ENCODE results near the gene CCDC74A.

Gene CCDC74A

GRCh38 chr2:131577812-131578211 lies 50.1 kb downstream of the CCDC74A start:
- Histone ChIP-seq H2BK15ac (ENCODE audit: low read depth, poor library complexity, severe bottlenecking) (no peak overlapping the region), H3K27ac (ENCODE audit: low read length, poor library complexity, severe bottlenecking) (no peak overlapping the region), H3K9me3 (ENCODE audit: control insufficient read depth, low read length) (no peaks in the 10 kb centered on the region), H3K4ac (ENCODE audit: low read depth in 1 of 2, low read length in 2 of 2) (no peak overlapping the region), H3K14ac (ENCODE audit: low read length in 2 of 2) (no peak overlapping the region), H3K4me2 (ENCODE audit: low read length, poor library complexity, severe bottlenecking) (no peak overlapping the region), H3K18ac (ENCODE audit: low read depth in 1 of 2, low read length in 2 of 2) (no peak overlapping the region), H3K23ac (ENCODE audit: low read length in 2 of 2) (no peak overlapping the region), H2BK12ac (ENCODE audit: low read length in 2 of 2) (no peak overlapping the region), H3K36me3 (ENCODE audit: control insufficient read depth in 1 of 2, insufficient read depth in 2 of 2, low read depth in 1 of 2, low read length in 2 of 2) (no peaks in the 10 kb centered on the region), H3K27me3 (ENCODE audit: control insufficient read depth in 1 of 2, insufficient read depth in 1 of 2, low read length in 2 of 2) (peaks cover 3 to 17% of the 10 kb centered on the region in 2 experiments), H4K8ac (ENCODE audit: low read length) (no peak overlapping the region), H3K9ac (ENCODE audit: low read length) (no peak overlapping the region), H4K91ac (ENCODE audit: low read length) (no peak overlapping the region), H2AK5ac (ENCODE audit: low read length, severe bottlenecking) (no peak overlapping the region), H3K4me1 (ENCODE audit: control insufficient read depth, insufficient read depth, low read depth, low read length) (no peaks in the 10 kb centered on the region), H2AFZ (ENCODE audit: low read depth, low read length) (no peak overlapping the region), H2BK120ac (ENCODE audit: low read depth, low read length) (no peak overlapping the region), H2BK5ac (ENCODE audit: low read depth, low read length, poor library complexity, severe bottlenecking) (no peak overlapping the region), H3K79me1 (replicated peaks; ENCODE audit: low read length, poor library complexity, severe bottlenecking) (no peaks in the 10 kb centered on the region), H3K4me3 (ENCODE audit: insufficient read depth in 1 of 2, low read depth in 1 of 2, low read length in 2 of 2) (no peak overlapping the region)
- WGBS: 20% methylated on average over 1 of the region's 4 CpGs
- no peak for DNase-seq

- no peak overlapping the region for H4K8ac ChIP-seq (ENCODE audit: low read length)
- H3K9ac ChIP-seq (ENCODE audit: low read length): no peak overlapping the region
- H3K4me1 ChIP-seq (ENCODE audit: control insufficient read depth, insufficient read depth, low read depth, low read length): no peaks in the 10 kb centered on the region
- H2BK120ac ChIP-seq (ENCODE audit: low read depth, low read length): no peak overlapping the region
- peaks cover 3 to 17% of the 10 kb centered on the region in 2 experiments for H3K27me3 ChIP-seq (ENCODE audit: control insufficient read depth in 1 of 2, insufficient read depth in 1 of 2, low read length in 2 of 2)
- H3K23ac ChIP-seq (ENCODE audit: low read length in 2 of 2): no peak overlapping the region
- H3K18ac ChIP-seq (ENCODE audit: low read depth in 1 of 2, low read length in 2 of 2): no peak overlapping the region
- no peak overlapping the region for H2BK5ac ChIP-seq (ENCODE audit: low read depth, low read length, poor library complexity, severe bottlenecking)
- no peak overlapping the region for H3K4me3 ChIP-seq (ENCODE audit: insufficient read depth in 1 of 2, low read depth in 1 of 2, low read length in 2 of 2)
- no peak overlapping the region for H2BK12ac ChIP-seq (ENCODE audit: low read length in 2 of 2)
- no peak overlapping the region for H2AFZ ChIP-seq (ENCODE audit: low read depth, low read length)
- H3K4me2 ChIP-seq (ENCODE audit: low read length, poor library complexity, severe bottlenecking): no peak overlapping the region
- no peak overlapping the region for H2AK5ac ChIP-seq (ENCODE audit: low read length, severe bottlenecking)
- H3K9me3 ChIP-seq (ENCODE audit: control insufficient read depth, low read length): no peaks in the 10 kb centered on the region
- no peak overlapping the region for H3K14ac ChIP-seq (ENCODE audit: low read length in 2 of 2)
- H2BK15ac ChIP-seq (ENCODE audit: low read depth, poor library complexity, severe bottlenecking): no peak overlapping the region
- no peaks in the 10 kb centered on the region for H3K36me3 ChIP-seq (ENCODE audit: control insufficient read depth in 1 of 2, insufficient read depth in 2 of 2, low read depth in 1 of 2, low read length in 2 of 2)
- WGBS: 90% methylated on average over 6 of the region's 7 CpGs
- H3K4ac ChIP-seq (ENCODE audit: low read depth in 1 of 2, low read length in 2 of 2): no peak overlapping the region
- no peak overlapping the region for H4K91ac ChIP-seq (ENCODE audit: low read length)
- no peaks in the 10 kb centered on the region for H3K79me1 ChIP-seq (replicated peaks; ENCODE audit: low read length, poor library complexity, severe bottlenecking)
- no peak overlapping the region for H3K27ac ChIP-seq (ENCODE audit: low read length, poor library complexity, severe bottlenecking)
- DNase-seq: no peak
These were observed 52.5 kb downstream of the CCDC74A start for GRCh38 chr2:131580187-131580586.
